Trophoblast cell (in vitro differentiated cells and primary cell): ENCODE results near the gene SEPTIN11.

Experiments used
- DNase-seq, 2 donors: peaks; one replicate each; pipeline ENCODE4 v3.0.0-alpha.2; 2016
- H2AFZ ChIP-seq: 2 replicates; pipeline ENCODE4 v1.6.1; 2013; ENCODE audit warnings: low read length, moderate library complexity, mild to moderate bottlenecking; ENCODE audit not compliant: insufficient read depth, poor library complexity
- H2AK5ac ChIP-seq: 2 replicates; pipeline ENCODE4 v1.6.1; 2013; ENCODE audit warnings: mild to moderate bottlenecking, low read length
- H2BK120ac ChIP-seq: 2 replicates; pipeline ENCODE4 v1.6.1; 2013; ENCODE audit warnings: low read length, mild to moderate bottlenecking, moderate library complexity; ENCODE audit not compliant: insufficient read depth, poor library complexity
- H2BK12ac ChIP-seq: 2 replicates; pipeline ENCODE4 v1.6.1; 2013; ENCODE audit warnings: mild to moderate bottlenecking, low read length, moderate library complexity
- H2BK5ac ChIP-seq: 2 replicates; pipeline ENCODE4 v1.6.1; 2013; ENCODE audit warnings: low read length, low read depth, moderate library complexity, mild to moderate bottlenecking; ENCODE audit not compliant: poor library complexity
- H3K14ac ChIP-seq: 2 replicates; pipeline ENCODE4 v1.6.1; 2013; ENCODE audit warnings: mild to moderate bottlenecking, low read length
- H3K18ac ChIP-seq: 2 replicates; pipeline ENCODE4 v1.6.1; 2013; ENCODE audit warnings: mild to moderate bottlenecking, low read length
- H3K23ac ChIP-seq: 2 replicates; pipeline ENCODE4 v1.6.1; 2013; ENCODE audit warnings: low read length
- H3K27ac ChIP-seq: 2 replicates; pipeline ENCODE4 v1.5.1; 2013; ENCODE audit warnings: low read depth, mild to moderate bottlenecking, inconsistent platforms, low read length, moderate library complexity
- H3K27me3 ChIP-seq: 2 replicates; pipeline ENCODE4 v1.6.1; 2013; ENCODE audit warnings: inconsistent platforms, mild to moderate bottlenecking, low read length, moderate library complexity; ENCODE audit not compliant: insufficient read depth
- H3K36me3 ChIP-seq, 2 experiments: 1 replicate in 1 of 2; 2 replicates in 1 of 2; pipeline ENCODE4 v1.6.1; 2013; ENCODE audit warnings: low read length in 2 of 2, mild to moderate bottlenecking in 2 of 2, moderate library complexity in 1 of 2; ENCODE audit not compliant: insufficient read depth in 2 of 2, control insufficient read depth in 1 of 2
- H3K4ac ChIP-seq: 2 replicates; pipeline ENCODE4 v1.6.1; 2013; ENCODE audit warnings: low read depth, mild to moderate bottlenecking, low read length, moderate library complexity
- H3K4me1 ChIP-seq, 2 experiments: 1 replicate in 1 of 2; 2 replicates in 1 of 2; pipeline ENCODE4 v1.6.1; 2013; ENCODE audit warnings: low read length in 2 of 2, mild to moderate bottlenecking in 2 of 2, moderate library complexity in 1 of 2; ENCODE audit not compliant: insufficient read depth in 2 of 2, control insufficient read depth in 1 of 2
- H3K4me2 ChIP-seq: 2 replicates; pipeline ENCODE4 v1.6.1; 2013; ENCODE audit warnings: inconsistent platforms, mild to moderate bottlenecking, low read length, moderate library complexity
- H3K4me3 ChIP-seq: 2 replicates; pipeline ENCODE4 v1.5.1; 2013; ENCODE audit warnings: mild to moderate bottlenecking, low read depth, low read length, inconsistent platforms
- H3K79me1 ChIP-seq: one replicate; pipeline ENCODE4 v1.6.1; 2013; ENCODE audit warnings: low read length
- H3K79me2 ChIP-seq: 2 replicates; pipeline ENCODE4 v1.6.1; 2013; ENCODE audit warnings: low read length, mild to moderate bottlenecking; ENCODE audit not compliant: control insufficient read depth, insufficient read depth, poor library complexity
- H3K9ac ChIP-seq: 2 replicates; pipeline ENCODE4 v1.6.1; 2013; ENCODE audit warnings: mild to moderate bottlenecking, low read length
- H3K9me3 ChIP-seq: 2 replicates; pipeline ENCODE4 v1.6.1; 2013; ENCODE audit warnings: low read depth, mild to moderate bottlenecking, control low read depth, inconsistent platforms, low read length; ENCODE audit not compliant: insufficient read depth
- H4K12ac ChIP-seq: 2 replicates; pipeline ENCODE4 v1.6.1; 2013; ENCODE audit warnings: low read depth, mild to moderate bottlenecking, low read length, moderate library complexity
- H4K8ac ChIP-seq: 2 replicates; pipeline ENCODE4 v1.6.1; 2013; ENCODE audit warnings: low read depth, mild to moderate bottlenecking, low read length, moderate library complexity
- H4K91ac ChIP-seq: one replicate; pipeline ENCODE4 v1.6.1; 2013; ENCODE audit warnings: low read depth, mild to moderate bottlenecking, low read length, moderate library complexity
- WGBS: extraction: QIAGEN DNeasy Blood & Tissue Kit; methylation state at CpG from one replicate; pipeline ENCODE4 v1.1.7; 2013; ENCODE audit warnings: missing lambda C conversion rate; ENCODE audit not compliant: insufficient read length, insufficient coverage; ENCODE audit errors: extremely low coverage; 5-methylcytosine and 5-hydroxymethylcytosine counted together

SEPTIN11 gene

GRCh38 chr4:76974150-76974549, 24.6 kb downstream of the SEPTIN11 start:
- no peak overlapping the region for H2BK120ac ChIP-seq
- H3K4me1 ChIP-seq, result peaks cover 8 to 11% of the 10 kb centered on the region in 2 experiments
- no peak overlapping the region for H2AFZ ChIP-seq
- WGBS, result no CpG with 5 or more reads among the region's 2 CpGs
- peaks cover 3 to 10% of the 10 kb centered on the region in 2 experiments for H3K36me3 ChIP-seq
- H4K8ac ChIP-seq, result no peak overlapping the region
- H3K9ac ChIP-seq, result no peak overlapping the region
- no peak overlapping the region for H4K12ac ChIP-seq
- no peak overlapping the region for H3K18ac ChIP-seq
- no peak overlapping the region for H3K4me3 ChIP-seq
- H3K9me3 ChIP-seq, result no peaks in the 10 kb centered on the region
- H3K27me3 ChIP-seq, result no peaks in the 10 kb centered on the region
- no peaks in the 10 kb centered on the region for H3K79me1 ChIP-seq
- no peak overlapping the region for H2BK5ac ChIP-seq
- H4K91ac ChIP-seq, result no peak overlapping the region
- no peak for DNase-seq
- no peak overlapping the region for H3K14ac ChIP-seq
- no peak overlapping the region for H3K4ac ChIP-seq
- H3K79me2 ChIP-seq, result no peaks in the 10 kb centered on the region
- H2BK12ac ChIP-seq, result no peak overlapping the region
- no peak overlapping the region for H3K27ac ChIP-seq
- no peak overlapping the region for H3K4me2 ChIP-seq
- no peak overlapping the region for H2AK5ac ChIP-seq
- no peak overlapping the region for H3K23ac ChIP-seq

DNA sequence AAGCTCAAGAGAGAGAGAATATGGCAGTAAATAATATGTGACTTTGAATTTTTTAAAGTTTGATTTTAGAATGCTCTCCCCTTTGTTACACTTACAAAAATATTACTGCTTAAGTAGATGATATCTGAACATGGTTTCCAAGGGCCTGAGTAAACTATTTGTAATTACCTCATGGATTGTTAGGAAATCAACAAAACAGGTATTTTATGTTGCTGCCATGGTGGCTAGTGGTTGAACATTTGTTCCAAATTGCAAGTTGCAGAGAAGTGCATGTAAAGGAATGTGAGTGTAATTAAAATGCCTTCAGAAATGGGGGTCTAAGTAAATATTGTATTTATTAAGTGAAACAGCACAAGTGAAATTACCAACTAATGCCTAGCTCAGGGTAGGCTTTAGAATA, 27.6 kb downstream of the SEPTIN11 start:
- H3K27ac ChIP-seq, result no peak overlapping the region
- no peak overlapping the region for H4K91ac ChIP-seq
- no peak overlapping the region for H2BK5ac ChIP-seq
- no peak overlapping the region for H2AFZ ChIP-seq
- H2BK12ac ChIP-seq, result no peak overlapping the region
- H4K8ac ChIP-seq, result no peak overlapping the region
- H3K79me2 ChIP-seq, result no peaks in the 10 kb centered on the region
- H3K36me3 ChIP-seq, result peaks cover 3 to 10% of the 10 kb centered on the region in 2 experiments
- H4K12ac ChIP-seq, result no peak overlapping the region
- DNase-seq, result peak in 1 of 2 donors; percentile 75
- H3K4me3 ChIP-seq, result no peak overlapping the region
- H2AK5ac ChIP-seq, result no peak overlapping the region
- H3K23ac ChIP-seq, result no peak overlapping the region
- no peaks in the 10 kb centered on the region for H3K79me1 ChIP-seq
- no peaks in the 10 kb centered on the region for H3K9me3 ChIP-seq
- H3K4ac ChIP-seq, result no peak overlapping the region
- no peak overlapping the region for H3K4me2 ChIP-seq
- peaks cover 12 to 23% of the 10 kb centered on the region in 2 experiments for H3K4me1 ChIP-seq
- H3K14ac ChIP-seq, result no peak overlapping the region
- no peak overlapping the region for H3K9ac ChIP-seq
- no peak overlapping the region for H3K18ac ChIP-seq
- H3K27me3 ChIP-seq, result no peaks in the 10 kb centered on the region
- no peak overlapping the region for H2BK120ac ChIP-seq

GRCh38 chr4:76977736-76978350, 28.3 kb downstream of the SEPTIN11 start:
- Histone ChIP-seq H4K91ac (no peak overlapping the region), H3K27ac (no peak overlapping the region), H3K18ac (peak overlapping the region; percentile 12), H3K9ac (no peak overlapping the region), H4K8ac (no peak overlapping the region), H3K14ac (no peak overlapping the region), H2BK120ac (no peak overlapping the region), H3K9me3 (no peaks in the 10 kb centered on the region), H3K4me1 (peaks cover 15 to 24% of the 10 kb centered on the region in 2 experiments), H2AK5ac (no peak overlapping the region), H3K23ac (no peak overlapping the region), H3K27me3 (no peaks in the 10 kb centered on the region), H2AFZ (no peak overlapping the region), H2BK5ac (no peak overlapping the region), H3K36me3 (peaks cover 3 to 10% of the 10 kb centered on the region in 2 experiments), H4K12ac (no peak overlapping the region), H3K4ac (no peak overlapping the region), H3K4me3 (no peak overlapping the region), H2BK12ac (no peak overlapping the region), H3K79me1 (no peaks in the 10 kb centered on the region), H3K79me2 (no peaks in the 10 kb centered on the region), H3K4me2 (no peak overlapping the region)
- DNase-seq, result no peak
- no CpG with 5 or more reads among the region's 3 CpGs for WGBS

GRCh38 chr4:76979236-76979635, 29.7 kb downstream of the SEPTIN11 start:
- H3K27me3 ChIP-seq, result no peaks in the 10 kb centered on the region
- DNase-seq, result peak; percentile 83 to 94
- H4K12ac ChIP-seq, result no peak overlapping the region
- no peak overlapping the region for H4K91ac ChIP-seq
- no peak overlapping the region for H4K8ac ChIP-seq
- no peak overlapping the region for H2AK5ac ChIP-seq
- H3K4ac ChIP-seq, result no peak overlapping the region
- peaks cover 0 to 10% of the 10 kb centered on the region in 2 experiments for H3K36me3 ChIP-seq
- no CpG with 5 or more reads among the region's 2 CpGs for WGBS
- no peak overlapping the region for H3K9ac ChIP-seq
- no peak overlapping the region for H3K4me2 ChIP-seq
- peaks cover 25 to 29% of the 10 kb centered on the region in 2 experiments for H3K4me1 ChIP-seq
- no peak overlapping the region for H2BK120ac ChIP-seq
- H2BK12ac ChIP-seq, result no peak overlapping the region
- no peaks in the 10 kb centered on the region for H3K9me3 ChIP-seq
- peaks cover 5% of the 10 kb centered on the region for H3K79me1 ChIP-seq
- H3K23ac ChIP-seq, result no peak overlapping the region
- no peak overlapping the region for H2BK5ac ChIP-seq
- H3K4me3 ChIP-seq, result no peak overlapping the region
- no peak overlapping the region for H3K18ac ChIP-seq
- peak overlapping the region; percentile 7 for H3K27ac ChIP-seq
- peaks cover 2% of the 10 kb centered on the region for H3K79me2 ChIP-seq
- no peak overlapping the region for H2AFZ ChIP-seq
- H3K14ac ChIP-seq, result no peak overlapping the region
